Ishikawa (cell line): ENCODE measurements around the gene MYO9A.

ENCODE experiments used
- CEBPB ChIP-seq: IDR thresholded peaks from 2 replicates; pipeline ENCODE4 v1.6.1; 2012
- CREB1 ChIP-seq: IDR thresholded peaks from 2 replicates; pipeline ENCODE4 v1.6.1; 2012; ENCODE audit warnings: low read depth
- EGR1 ChIP-seq: IDR thresholded peaks from 2 replicates; pipeline ENCODE4 v1.6.1; 2012
- EP300 ChIP-seq: IDR thresholded peaks from 2 replicates; pipeline ENCODE4 v1.6.1; 2012; ENCODE audit warnings: borderline replicate concordance
- FOXM1 ChIP-seq: IDR thresholded peaks from 2 replicates; pipeline ENCODE4 v1.6.1; 2012; ENCODE audit warnings: low read depth, borderline replicate concordance
- NFIC ChIP-seq: IDR thresholded peaks from 2 replicates; pipeline ENCODE4 v1.6.1; 2012
- RAD21 ChIP-seq: IDR thresholded peaks from 2 replicates; pipeline ENCODE4 v1.6.1; 2012; ENCODE audit warnings: low read depth
- TAF1 ChIP-seq: IDR thresholded peaks from 2 replicates; pipeline ENCODE4 v1.6.1; 2012; ENCODE audit warnings: low read depth, mild to moderate bottlenecking
- TCF12 ChIP-seq: IDR thresholded peaks from 2 replicates; pipeline ENCODE4 v1.6.1; 2012; ENCODE audit warnings: low read depth
- YY1 ChIP-seq: IDR thresholded peaks from 2 replicates; pipeline ENCODE4 v1.6.1; 2012; ENCODE audit warnings: low read depth
- ZBTB7A ChIP-seq: IDR thresholded peaks from 2 replicates; pipeline ENCODE4 v1.6.1; 2012; ENCODE audit warnings: low read depth
- TF ChIP-seq, protein P1 (sequence below): IDR thresholded peaks from 2 replicates; pipeline ENCODE4 v1.6.1; 2012
- TF ChIP-seq, protein P2 (sequence below): IDR thresholded peaks from 2 replicates; pipeline ENCODE4 v1.6.1; 2012; ENCODE audit warnings: low read depth, mild to moderate bottlenecking
- TF ChIP-seq, protein P3 (sequence below): IDR thresholded peaks from 2 replicates; pipeline ENCODE4 v1.6.1; 2012

DNA sequence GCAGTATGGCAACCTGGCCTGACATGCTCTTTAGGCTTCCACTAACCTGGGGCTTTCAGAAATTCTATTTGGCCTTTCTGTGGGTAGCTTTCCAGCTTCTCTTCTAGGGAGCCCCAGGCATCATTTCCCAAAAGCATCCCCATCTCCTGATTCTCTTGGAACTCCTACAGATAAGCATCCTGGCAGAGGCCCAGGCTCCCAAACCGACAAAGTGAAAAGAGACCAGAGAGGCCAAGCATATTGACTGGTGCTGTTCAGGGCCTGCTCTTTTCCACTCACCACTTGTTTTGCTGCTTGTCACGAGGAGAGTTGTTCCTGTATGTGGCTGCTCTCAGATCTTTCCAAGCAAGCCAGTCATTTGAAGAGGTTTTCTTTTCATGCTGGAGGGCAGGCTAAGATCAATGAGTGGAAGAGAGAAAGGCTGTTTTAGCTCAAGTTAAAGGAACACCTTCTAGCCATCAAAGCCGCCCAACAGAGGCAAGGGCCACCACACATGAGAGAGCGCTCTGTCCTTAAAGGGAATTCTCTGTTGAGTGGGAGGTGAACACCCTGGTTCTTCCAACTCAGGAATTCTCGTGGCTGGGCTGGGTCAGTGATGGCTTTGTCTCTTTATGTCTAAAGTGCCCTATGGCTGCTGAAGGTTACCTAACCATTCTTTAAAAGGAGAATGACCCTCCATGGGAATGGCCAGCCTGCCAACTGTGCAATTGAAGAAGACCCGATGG is 338.7 kb downstream of the MYO9A start:
- TF ChIP-seq TCF12 (no peak), NFIC (no peak), TAF1 (no peak), EGR1 (no peak), RAD21 (no peak), YY1 (no peak), EP300 (no peak), ZBTB7A (no peak), CREB1 (no peak), CEBPB (no peak), FOXM1 (no peak)
- TF ChIP-seq, protein P1, sequence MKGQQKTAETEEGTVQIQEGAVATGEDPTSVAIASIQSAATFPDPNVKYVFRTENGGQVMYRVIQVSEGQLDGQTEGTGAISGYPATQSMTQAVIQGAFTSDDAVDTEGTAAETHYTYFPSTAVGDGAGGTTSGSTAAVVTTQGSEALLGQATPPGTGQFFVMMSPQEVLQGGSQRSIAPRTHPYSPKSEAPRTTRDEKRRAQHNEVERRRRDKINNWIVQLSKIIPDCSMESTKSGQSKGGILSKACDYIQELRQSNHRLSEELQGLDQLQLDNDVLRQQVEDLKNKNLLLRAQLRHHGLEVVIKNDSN = no peak
- TF ChIP-seq, protein P2, sequence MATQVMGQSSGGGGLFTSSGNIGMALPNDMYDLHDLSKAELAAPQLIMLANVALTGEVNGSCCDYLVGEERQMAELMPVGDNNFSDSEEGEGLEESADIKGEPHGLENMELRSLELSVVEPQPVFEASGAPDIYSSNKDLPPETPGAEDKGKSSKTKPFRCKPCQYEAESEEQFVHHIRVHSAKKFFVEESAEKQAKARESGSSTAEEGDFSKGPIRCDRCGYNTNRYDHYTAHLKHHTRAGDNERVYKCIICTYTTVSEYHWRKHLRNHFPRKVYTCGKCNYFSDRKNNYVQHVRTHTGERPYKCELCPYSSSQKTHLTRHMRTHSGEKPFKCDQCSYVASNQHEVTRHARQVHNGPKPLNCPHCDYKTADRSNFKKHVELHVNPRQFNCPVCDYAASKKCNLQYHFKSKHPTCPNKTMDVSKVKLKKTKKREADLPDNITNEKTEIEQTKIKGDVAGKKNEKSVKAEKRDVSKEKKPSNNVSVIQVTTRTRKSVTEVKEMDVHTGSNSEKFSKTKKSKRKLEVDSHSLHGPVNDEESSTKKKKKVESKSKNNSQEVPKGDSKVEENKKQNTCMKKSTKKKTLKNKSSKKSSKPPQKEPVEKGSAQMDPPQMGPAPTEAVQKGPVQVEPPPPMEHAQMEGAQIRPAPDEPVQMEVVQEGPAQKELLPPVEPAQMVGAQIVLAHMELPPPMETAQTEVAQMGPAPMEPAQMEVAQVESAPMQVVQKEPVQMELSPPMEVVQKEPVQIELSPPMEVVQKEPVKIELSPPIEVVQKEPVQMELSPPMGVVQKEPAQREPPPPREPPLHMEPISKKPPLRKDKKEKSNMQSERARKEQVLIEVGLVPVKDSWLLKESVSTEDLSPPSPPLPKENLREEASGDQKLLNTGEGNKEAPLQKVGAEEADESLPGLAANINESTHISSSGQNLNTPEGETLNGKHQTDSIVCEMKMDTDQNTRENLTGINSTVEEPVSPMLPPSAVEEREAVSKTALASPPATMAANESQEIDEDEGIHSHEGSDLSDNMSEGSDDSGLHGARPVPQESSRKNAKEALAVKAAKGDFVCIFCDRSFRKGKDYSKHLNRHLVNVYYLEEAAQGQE = no peak
- TF ChIP-seq, protein P3, sequence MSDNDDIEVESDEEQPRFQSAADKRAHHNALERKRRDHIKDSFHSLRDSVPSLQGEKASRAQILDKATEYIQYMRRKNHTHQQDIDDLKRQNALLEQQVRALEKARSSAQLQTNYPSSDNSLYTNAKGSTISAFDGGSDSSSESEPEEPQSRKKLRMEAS = no peak
